GM12865 (cell line): ENCODE data around the gene PPT2.

Source experiments
- DNase-seq: peaks from one replicate; pipeline ENCODE4 v3.0.0; 2010; ENCODE audit warnings: low read depth
- H3K4me3 ChIP-seq: 2 replicates; pipeline ENCODE4 v1.5.1; 2011; ENCODE audit warnings: mild to moderate bottlenecking, low read depth, low read length, control low read depth
- TF ChIP-seq, protein P1 (sequence below): IDR thresholded peaks from 2 replicates; pipeline ENCODE4 v1.5.1; 2011; ENCODE audit warnings: low read length, control low read depth, low read depth, inconsistent platforms; ENCODE audit not compliant: insufficient read depth; ENCODE audit errors: missing control alignments

The PPT2 gene

GRCh38 chr6:32126880-32127279 lies 27.1 kb upstream of the PPT2 start:
- TF ChIP-seq, protein P1, sequence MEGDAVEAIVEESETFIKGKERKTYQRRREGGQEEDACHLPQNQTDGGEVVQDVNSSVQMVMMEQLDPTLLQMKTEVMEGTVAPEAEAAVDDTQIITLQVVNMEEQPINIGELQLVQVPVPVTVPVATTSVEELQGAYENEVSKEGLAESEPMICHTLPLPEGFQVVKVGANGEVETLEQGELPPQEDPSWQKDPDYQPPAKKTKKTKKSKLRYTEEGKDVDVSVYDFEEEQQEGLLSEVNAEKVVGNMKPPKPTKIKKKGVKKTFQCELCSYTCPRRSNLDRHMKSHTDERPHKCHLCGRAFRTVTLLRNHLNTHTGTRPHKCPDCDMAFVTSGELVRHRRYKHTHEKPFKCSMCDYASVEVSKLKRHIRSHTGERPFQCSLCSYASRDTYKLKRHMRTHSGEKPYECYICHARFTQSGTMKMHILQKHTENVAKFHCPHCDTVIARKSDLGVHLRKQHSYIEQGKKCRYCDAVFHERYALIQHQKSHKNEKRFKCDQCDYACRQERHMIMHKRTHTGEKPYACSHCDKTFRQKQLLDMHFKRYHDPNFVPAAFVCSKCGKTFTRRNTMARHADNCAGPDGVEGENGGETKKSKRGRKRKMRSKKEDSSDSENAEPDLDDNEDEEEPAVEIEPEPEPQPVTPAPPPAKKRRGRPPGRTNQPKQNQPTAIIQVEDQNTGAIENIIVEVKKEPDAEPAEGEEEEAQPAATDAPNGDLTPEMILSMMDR = no peak
- no peak for DNase-seq
- H3K4me3 ChIP-seq = peak overlapping the region; percentile 96

- peak overlapping the region; percentile 96 for H3K4me3 ChIP-seq
- DNase-seq = no peak
- TF ChIP-seq, protein P1 = no peak
Observed at GRCh38 chr6:32127409-32127716, 26.6 kb upstream of the PPT2 start.

GRCh38 chr6:32127717-32128592 lies 26.0 kb upstream of the PPT2 start, which contains the start of gene ATF6B:
Gene ATF6B (minus strand): TSS chr6:32128246. CDS start chr6:32128207, 39 bp downstream.
- TF ChIP-seq, protein P1 = no peak
- peak; percentile 99 for DNase-seq
- H3K4me3 ChIP-seq = peak within 1 kb of the TSS; percentile 96

DNA sequence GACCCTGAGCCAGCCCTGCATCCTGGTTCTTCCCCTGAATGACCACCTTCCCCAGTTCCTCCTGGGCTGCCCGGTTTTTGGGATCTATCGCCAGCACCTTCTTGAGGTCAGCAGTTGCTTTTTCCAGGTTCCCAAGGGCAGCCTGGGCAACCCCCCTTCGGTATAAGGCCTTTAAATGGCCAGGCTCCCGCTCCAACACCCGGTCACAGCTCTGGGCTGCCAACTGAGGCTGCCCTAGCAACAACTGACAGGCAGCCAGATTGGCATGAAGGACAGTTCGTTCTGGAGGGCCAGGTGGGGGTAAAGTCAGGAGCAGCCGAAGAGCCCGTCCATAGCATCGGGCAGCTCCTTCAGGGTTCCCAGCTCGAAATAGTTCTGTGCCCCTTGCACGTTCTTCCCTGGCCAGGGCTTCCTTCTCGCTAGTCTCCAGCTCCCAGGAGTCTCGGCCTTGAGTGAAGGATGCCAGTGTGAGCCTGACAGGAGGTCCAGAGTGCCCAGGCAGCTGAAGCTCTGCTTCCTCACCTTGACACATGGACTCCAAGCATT lies 25.1 kb upstream of the PPT2 start:
- no peak for DNase-seq
- TF ChIP-seq, protein P1 = no peak
- H3K4me3 ChIP-seq = no peak overlapping the region; the same call in 1 of the 2 replicates

DNA sequence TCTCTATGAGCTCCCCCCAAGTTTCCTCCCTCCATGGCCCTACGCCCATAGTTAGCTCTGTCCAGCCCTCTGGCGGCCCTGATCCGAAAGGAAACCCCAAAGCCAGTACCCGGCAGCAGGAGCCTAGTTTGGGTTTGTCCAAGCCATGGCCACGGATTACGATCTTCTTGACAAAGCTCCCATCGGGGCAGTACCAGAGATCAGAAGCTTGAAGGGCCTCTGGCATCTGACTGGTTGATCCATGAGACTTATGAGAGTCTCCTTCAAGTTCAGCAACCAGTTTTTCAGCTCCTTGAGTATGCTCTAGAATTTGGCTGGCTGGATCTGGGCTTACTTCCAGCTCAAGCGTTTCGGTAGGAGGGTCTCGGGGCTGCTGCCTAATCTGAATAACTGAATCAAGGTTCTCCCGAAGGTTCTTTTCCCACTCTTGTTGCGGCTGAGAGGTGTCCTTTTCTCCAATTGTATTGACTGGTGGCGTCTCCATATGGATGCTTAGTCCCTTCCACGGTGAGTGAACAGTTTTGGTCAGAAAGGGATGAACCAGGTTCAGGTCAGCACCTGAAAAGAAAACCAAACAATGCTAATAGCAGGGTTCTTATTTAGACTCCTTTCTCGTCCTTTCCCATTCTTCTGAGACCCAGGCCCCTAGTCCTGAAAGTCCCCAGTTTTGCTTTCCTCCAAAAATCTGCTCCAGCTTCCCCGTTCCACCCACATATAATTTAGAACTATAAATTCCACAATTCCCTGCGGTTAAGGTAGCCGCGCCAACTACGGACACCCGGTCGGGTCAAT lies 24.4 kb upstream of the PPT2 start:
- TF ChIP-seq, protein P1 = no peak
- no peak for DNase-seq

GRCh38 chr6:32131439-32131948 lies 22.4 kb upstream of the PPT2 start:
- no peak for DNase-seq
- H3K4me3 ChIP-seq = no peak overlapping the region
- TF ChIP-seq, protein P1 = no peak

More for the DNA sequence above, 24.4 kb upstream of the PPT2 start:
- peak overlapping the region; percentile 95 for H3K4me3 ChIP-seq
